DOHH2 (cell line): ENCODE results near the gene EAF1.

ENCODE experiments used
- H3F3A ChIP-seq: fragments of 200-600 bp; sonication (generic), shearing (Covaris generic); 2 replicates; pipeline ENCODE4 v1.6.0; 2016; ENCODE audit warnings: antibody characterized with exemption, mild to moderate bottlenecking; ENCODE audit not compliant: control insufficient read depth, insufficient read depth
- H3K27ac ChIP-seq: fragments of 200-600 bp; sonication (generic); 2 replicates; pipeline ENCODE4 v1.5.1; 2014; ENCODE audit warnings: low read depth, mild to moderate bottlenecking, low read length, moderate library complexity
- H3K27me3 ChIP-seq: fragments of 200-600 bp; sonication (generic); 2 replicates; pipeline ENCODE4 v1.6.1; 2014; ENCODE audit warnings: mild to moderate bottlenecking, low read length, mixed read lengths; ENCODE audit not compliant: control insufficient read depth
- H3K36me3 ChIP-seq: fragments of 200-600 bp; sonication (generic); 2 replicates; pipeline ENCODE4 v1.6.1; 2014; ENCODE audit warnings: mild to moderate bottlenecking, low read length, moderate library complexity, mixed read lengths; ENCODE audit not compliant: control insufficient read depth
- H3K4me1 ChIP-seq: fragments of 200-600 bp; sonication (generic); 2 replicates; pipeline ENCODE4 v1.6.1; 2014; ENCODE audit warnings: mild to moderate bottlenecking, low read length, mixed read lengths; ENCODE audit not compliant: control insufficient read depth
- H3K4me2 ChIP-seq: fragments of 200-600 bp; sonication (generic); 2 replicates; pipeline ENCODE4 v1.6.0; 2014; ENCODE audit warnings: mild to moderate bottlenecking, low read length, moderate library complexity
- H3K4me3 ChIP-seq: fragments of 200-600 bp; sonication (generic); 2 replicates; pipeline ENCODE4 v1.5.1; 2014; ENCODE audit warnings: mild to moderate bottlenecking, low read length, mixed read lengths
- H3K79me2 ChIP-seq: fragments of 200-600 bp; sonication (generic); 2 replicates; pipeline ENCODE4 v1.6.1; 2014; ENCODE audit warnings: mild to moderate bottlenecking, low read length, mixed read lengths; ENCODE audit not compliant: control insufficient read depth
- H3K9me2 ChIP-seq: fragments of 200-600 bp; sonication (generic); replicated peaks from 2 replicates; pipeline ENCODE4 v1.6.1; 2014; ENCODE audit warnings: mild to moderate bottlenecking, low read length, mixed read lengths; ENCODE audit not compliant: control insufficient read depth
- H3K9me3 ChIP-seq: fragments of 200-600 bp; sonication (generic); 2 replicates; pipeline ENCODE4 v1.6.1; 2014; ENCODE audit warnings: antibody characterized with exemption, low read length, mixed read lengths; ENCODE audit not compliant: control insufficient read depth, insufficient read depth
- H4K20me1 ChIP-seq: fragments of 200-600 bp; sonication (generic); 2 replicates; pipeline ENCODE4 v1.6.0; 2014; ENCODE audit warnings: low read depth, mild to moderate bottlenecking, antibody characterized with exemption, low read length, moderate library complexity; ENCODE audit not compliant: control insufficient read depth, insufficient read depth
- CTCF ChIP-seq: fragments of 200-600 bp; sonication (generic); IDR thresholded peaks from one replicate; pipeline ENCODE4 v1.5.1; 2014; ENCODE audit warnings: antibody characterized with exemption, mild to moderate bottlenecking, low read depth, low read length; ENCODE audit not compliant: poor library complexity, severe bottlenecking
- EZH2phosphoT487 ChIP-seq: fragments of 200-600 bp; sonication (generic); IDR thresholded peaks from 2 replicates; pipeline ENCODE4 v1.6.1; 2017; ENCODE audit warnings: borderline replicate concordance, mild to moderate bottlenecking, antibody characterized with exemption, low read length, moderate library complexity, mixed read lengths

The EAF1 gene

GRCh38 chr3:15427981-15428380, 583 bp downstream of the EAF1 start:
- Histone ChIP-seq H3K27me3 (no peaks in the 10 kb centered on the region), H3K4me1 (peaks cover 31% of the 10 kb centered on the region), H3K36me3 (peaks cover 74% of the 10 kb centered on the region), H3K4me2 (peak overlapping the region; percentile 98), H3K79me2 (peaks cover 72% of the 10 kb centered on the region), H3F3A (no peaks in the 10 kb centered on the region), H3K27ac (no peak overlapping the region), H3K9me2 (no peaks in the 10 kb centered on the region), H4K20me1 (peaks cover 15% of the 10 kb centered on the region), H3K4me3 (peak overlapping the region; percentile 81), H3K9me3 (no peaks in the 10 kb centered on the region)
- TF ChIP-seq CTCF (no peak), EZH2phosphoT487 (no peak)

DNA sequence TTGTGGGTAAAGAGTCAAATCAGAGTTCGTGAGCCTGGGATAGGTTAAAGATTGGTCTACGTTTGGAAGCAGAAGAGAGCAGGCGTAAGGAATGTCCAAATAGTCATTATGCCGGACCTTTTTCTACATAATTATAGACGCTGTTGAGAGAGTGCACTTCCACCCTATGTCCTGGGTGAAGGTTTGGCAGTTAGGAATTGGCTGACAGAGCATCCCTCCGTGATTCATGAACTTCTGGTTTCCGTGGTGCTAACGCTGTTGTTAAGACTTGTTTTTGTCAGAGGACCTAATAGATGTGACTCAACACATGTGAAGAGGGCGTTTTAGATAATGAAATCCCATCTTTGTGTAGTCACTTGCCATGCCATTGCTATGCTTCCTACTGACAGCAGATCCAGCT, 1.1 kb downstream of the EAF1 start:
- TF ChIP-seq CTCF (no peak), EZH2phosphoT487 (no peak)
- peaks cover 77% of the 10 kb centered on the region for H3K36me3 ChIP-seq
- H3K4me2 ChIP-seq: peak overlapping the region; percentile 98
- peak overlapping the region; percentile 81 for H3K4me3 ChIP-seq
- no peak overlapping the region for H3K27ac ChIP-seq
- H3K4me1 ChIP-seq: peaks cover 31% of the 10 kb centered on the region
- no peaks in the 10 kb centered on the region for H3K27me3 ChIP-seq
- no peaks in the 10 kb centered on the region for H3F3A ChIP-seq
- peaks cover 72% of the 10 kb centered on the region for H3K79me2 ChIP-seq
- H3K9me3 ChIP-seq: no peaks in the 10 kb centered on the region
- no peaks in the 10 kb centered on the region for H3K9me2 ChIP-seq
- peaks cover 15% of the 10 kb centered on the region for H4K20me1 ChIP-seq

- H4K20me1 ChIP-seq: peaks cover 15% of the 10 kb centered on the region
- H3K4me1 ChIP-seq: peaks cover 31% of the 10 kb centered on the region
- peak overlapping the region; percentile 98 for H3K4me2 ChIP-seq
- TF ChIP-seq EZH2phosphoT487 (no peak), CTCF (no peak)
- no peaks in the 10 kb centered on the region for H3K27me3 ChIP-seq
- H3K4me3 ChIP-seq: peak overlapping the region; percentile 81
- peaks cover 72% of the 10 kb centered on the region for H3K79me2 ChIP-seq
- no peaks in the 10 kb centered on the region for H3K9me3 ChIP-seq
- H3K9me2 ChIP-seq: no peaks in the 10 kb centered on the region
- peaks cover 81% of the 10 kb centered on the region for H3K36me3 ChIP-seq
- H3K27ac ChIP-seq: no peak overlapping the region
- no peaks in the 10 kb centered on the region for H3F3A ChIP-seq
These were observed 1.7 kb downstream of the EAF1 start for GRCh38 chr3:15429080-15429479.
